Adipocyte (in vitro differentiated cells): Measurements from ENCODE around the gene SYPL1.

Experiments used
- DNase-seq: peaks from one replicate; pipeline ENCODE4 v3.0.0-alpha.2; 2015; ENCODE audit warnings: low read depth
- H3K27me3 ChIP-seq: replicated peaks from 2 replicates; pipeline ENCODE4 v1.7.0; 2013; ENCODE audit warnings: mild to moderate bottlenecking, low read length, moderate library complexity; ENCODE audit not compliant: control insufficient read depth, insufficient read depth
- H3K36me3 ChIP-seq: 2 replicates; pipeline ENCODE4 v1.7.0; 2013; ENCODE audit warnings: low read length, mild to moderate bottlenecking, moderate library complexity; ENCODE audit not compliant: control insufficient read depth, insufficient read depth, severe bottlenecking
- H3K4me1 ChIP-seq: 2 replicates; pipeline ENCODE4 v1.7.0; 2013; ENCODE audit warnings: mild to moderate bottlenecking, low read length, moderate library complexity; ENCODE audit not compliant: control insufficient read depth, insufficient read depth
- H3K4me3 ChIP-seq: 2 replicates; pipeline ENCODE4 v1.7.0; 2013; ENCODE audit warnings: mild to moderate bottlenecking, low read length, moderate library complexity
- H3K9ac ChIP-seq: 2 replicates; pipeline ENCODE4 v1.7.0; 2013; ENCODE audit warnings: mild to moderate bottlenecking, low read length, moderate library complexity
- H3K9me3 ChIP-seq: 2 replicates; pipeline ENCODE4 v1.7.0; 2013; ENCODE audit warnings: mild to moderate bottlenecking, low read length, moderate library complexity; ENCODE audit not compliant: control insufficient read depth

The SYPL1 gene

DNA sequence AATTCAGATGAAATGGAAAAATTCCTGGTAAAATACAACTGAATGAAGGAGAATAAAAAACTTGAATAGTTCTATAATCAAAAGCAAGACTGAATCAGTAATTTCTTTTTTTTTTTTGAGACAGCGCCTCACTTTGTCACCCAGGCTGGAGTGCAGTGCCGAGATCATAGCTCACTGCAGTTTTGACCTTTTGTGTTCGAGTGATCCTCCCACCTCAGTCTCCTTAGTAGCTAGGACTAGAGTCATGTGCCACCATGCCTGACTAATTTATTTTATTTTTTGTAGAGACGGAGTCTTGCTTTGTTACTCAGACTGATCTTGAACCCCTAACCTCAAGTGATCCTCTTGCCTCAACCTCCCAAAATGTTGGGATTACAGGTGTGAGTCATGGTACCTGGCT, 26.1 kb downstream of the SYPL1 start:
- Histone ChIP-seq H3K9ac (no peak overlapping the region), H3K36me3 (peaks cover 31% of the 10 kb centered on the region), H3K4me3 (no peak overlapping the region), H3K9me3 (no peaks in the 10 kb centered on the region), H3K27me3 (no peaks in the 10 kb centered on the region), H3K4me1 (no peaks in the 10 kb centered on the region)
- DNase-seq, result no peak

DNA sequence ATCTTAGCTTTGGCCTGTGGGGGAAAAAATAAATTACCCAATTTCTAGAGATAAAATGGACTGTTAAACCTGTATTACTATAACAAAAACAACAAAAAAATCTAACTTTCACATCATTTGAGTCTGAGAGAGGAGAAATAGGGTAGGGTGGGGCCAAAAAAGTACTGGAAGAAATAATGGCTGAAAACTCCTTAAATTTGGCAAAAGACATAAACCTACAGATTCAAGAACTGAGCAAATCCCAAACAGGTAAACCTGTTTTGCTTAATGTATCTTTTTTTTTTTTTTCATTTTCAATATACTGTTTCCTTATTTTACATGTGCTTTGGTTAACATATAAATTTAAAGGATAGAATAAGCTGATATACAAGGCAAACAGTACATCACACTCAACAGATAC, 27.1 kb downstream of the SYPL1 start:
- Histone ChIP-seq H3K4me3 (no peak overlapping the region), H3K9ac (no peak overlapping the region), H3K36me3 (peaks cover 20% of the 10 kb centered on the region)

DNA sequence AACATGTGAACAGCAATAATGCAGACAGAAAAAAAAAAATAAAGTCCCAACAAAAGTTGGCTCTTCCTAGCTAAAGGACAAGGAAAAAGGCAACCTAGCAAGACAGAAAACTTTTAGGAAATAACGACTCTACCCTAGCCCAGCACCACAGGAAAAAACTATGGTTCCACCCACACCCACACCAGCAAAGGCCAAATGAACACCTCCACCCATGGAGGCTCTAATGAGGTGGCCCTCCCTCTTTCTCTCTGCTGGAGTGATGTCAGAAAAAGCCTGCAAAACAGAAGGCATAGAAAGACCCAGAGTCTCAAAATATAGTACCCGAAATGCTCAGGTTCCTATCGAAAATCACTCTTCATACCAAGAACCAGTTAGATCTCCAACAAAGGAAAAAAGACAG, 28.4 kb downstream of the SYPL1 start:
- no peaks in the 10 kb centered on the region for H3K9me3 ChIP-seq
- H3K36me3 ChIP-seq, result peaks cover 7% of the 10 kb centered on the region
- H3K9ac ChIP-seq, result no peak overlapping the region
- DNase-seq, result no peak
- no peak overlapping the region for H3K4me3 ChIP-seq
- H3K4me1 ChIP-seq, result no peaks in the 10 kb centered on the region
- H3K27me3 ChIP-seq, result no peaks in the 10 kb centered on the region

More for the DNA sequence above, 27.1 kb downstream of the SYPL1 start:
- H3K9me3 ChIP-seq, result no peaks in the 10 kb centered on the region
- no peak for DNase-seq
- no peaks in the 10 kb centered on the region for H3K27me3 ChIP-seq
- no peaks in the 10 kb centered on the region for H3K4me1 ChIP-seq

DNA sequence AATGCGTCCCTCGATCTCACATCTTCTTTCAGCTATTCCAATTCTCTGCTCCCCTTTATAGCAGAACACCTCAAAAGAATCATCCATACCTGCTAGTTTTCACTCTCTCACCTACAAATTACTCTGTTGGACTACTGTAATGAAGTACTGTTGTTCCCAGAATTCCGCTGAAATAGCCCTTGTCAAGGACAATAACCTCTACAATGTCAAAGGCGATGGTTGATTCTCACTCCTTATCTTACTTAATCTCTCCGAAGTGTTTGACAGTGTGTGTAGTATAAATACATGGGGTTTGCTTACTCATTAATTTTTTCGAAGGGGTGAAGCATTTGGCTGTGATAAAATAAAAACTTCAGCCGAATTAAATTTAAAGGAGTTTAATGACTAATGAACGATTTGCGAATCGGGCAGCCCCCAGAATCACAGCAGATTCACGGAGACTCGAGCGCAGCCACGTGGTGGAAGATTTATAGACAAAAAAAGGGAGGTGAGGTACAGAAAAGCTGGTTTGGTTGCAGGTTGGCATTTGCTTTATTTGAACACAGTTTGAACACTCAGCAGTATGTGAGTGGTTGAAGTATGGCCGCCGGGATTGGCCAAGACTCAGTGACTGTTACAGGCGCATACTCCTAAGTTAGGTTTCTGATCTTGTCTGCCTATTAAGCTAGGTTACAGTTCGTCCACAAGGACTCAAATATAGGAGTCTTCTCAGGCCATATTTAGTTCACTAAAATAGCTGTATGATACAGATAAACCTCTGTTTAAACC, 29.8 kb downstream of the SYPL1 start:
- Histone ChIP-seq H3K9me3 (no peaks in the 10 kb centered on the region), H3K36me3 (no peaks in the 10 kb centered on the region), H3K9ac (no peak overlapping the region), H3K27me3 (no peaks in the 10 kb centered on the region), H3K4me3 (no peak overlapping the region), H3K4me1 (no peaks in the 10 kb centered on the region)
- no peak for DNase-seq

DNA sequence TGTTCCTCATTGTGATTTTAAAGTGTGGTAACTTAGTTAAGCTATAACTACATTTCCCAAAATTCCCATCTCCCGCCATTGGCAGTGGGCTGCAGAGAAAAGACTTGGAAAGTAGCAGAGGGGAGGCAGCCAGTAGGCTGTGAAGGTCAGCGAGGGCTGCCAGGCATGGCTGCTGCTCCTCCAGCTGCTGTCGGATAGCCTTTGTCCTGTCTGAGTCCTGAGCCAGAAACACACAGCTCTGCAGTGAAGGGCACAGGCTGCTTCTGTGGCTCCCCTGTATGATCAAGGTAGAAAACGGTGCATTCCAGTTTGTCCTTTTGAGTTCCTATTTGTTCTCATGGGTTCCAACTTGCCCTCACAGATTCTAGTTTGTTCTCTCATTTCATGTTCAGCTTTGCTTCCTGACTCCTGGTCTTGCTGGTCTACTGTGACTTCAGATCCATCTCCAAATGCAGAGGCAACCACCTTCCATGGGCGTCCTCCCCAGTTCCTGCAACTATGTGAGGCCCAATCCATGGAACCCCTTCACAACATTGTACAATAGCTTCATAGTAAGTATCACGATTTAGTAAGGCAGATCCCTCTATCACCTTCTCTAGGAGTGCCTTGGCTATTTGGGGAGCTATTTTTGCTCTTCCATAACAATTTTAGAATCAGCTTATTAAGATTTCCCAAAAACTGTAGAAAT, 31.7 kb downstream of the SYPL1 start:
- no peaks in the 10 kb centered on the region for H3K27me3 ChIP-seq
- no peak overlapping the region for H3K9ac ChIP-seq
- no peaks in the 10 kb centered on the region for H3K36me3 ChIP-seq
- peaks cover 4% of the 10 kb centered on the region for H3K4me1 ChIP-seq
- H3K9me3 ChIP-seq, result no peaks in the 10 kb centered on the region
- DNase-seq, result no peak
- no peak overlapping the region for H3K4me3 ChIP-seq

DNA sequence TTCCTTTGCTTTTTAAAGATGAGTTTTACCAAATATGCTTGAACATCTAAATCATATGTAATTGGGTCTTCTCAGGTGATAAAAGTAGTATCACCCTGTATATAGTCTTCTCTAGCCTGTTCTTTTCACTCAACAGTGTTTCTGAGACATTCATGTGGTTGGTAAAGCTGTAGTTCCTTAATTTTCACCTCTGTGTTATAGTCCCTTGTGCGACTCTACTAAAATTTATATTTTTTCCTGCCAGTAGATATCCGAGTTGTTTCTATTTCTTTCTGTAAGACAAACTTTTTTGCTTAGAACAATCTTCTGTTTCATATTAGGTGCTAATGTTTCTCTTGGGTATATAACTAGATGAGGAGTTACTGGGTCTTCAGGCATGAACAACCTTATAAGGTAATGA, 35.6 kb downstream of the SYPL1 start:
- Histone ChIP-seq H3K36me3 (no peaks in the 10 kb centered on the region), H3K9ac (no peak overlapping the region), H3K4me1 (peaks cover 4% of the 10 kb centered on the region), H3K4me3 (no peak overlapping the region), H3K27me3 (no peaks in the 10 kb centered on the region), H3K9me3 (no peaks in the 10 kb centered on the region)
- no peak for DNase-seq

DNA sequence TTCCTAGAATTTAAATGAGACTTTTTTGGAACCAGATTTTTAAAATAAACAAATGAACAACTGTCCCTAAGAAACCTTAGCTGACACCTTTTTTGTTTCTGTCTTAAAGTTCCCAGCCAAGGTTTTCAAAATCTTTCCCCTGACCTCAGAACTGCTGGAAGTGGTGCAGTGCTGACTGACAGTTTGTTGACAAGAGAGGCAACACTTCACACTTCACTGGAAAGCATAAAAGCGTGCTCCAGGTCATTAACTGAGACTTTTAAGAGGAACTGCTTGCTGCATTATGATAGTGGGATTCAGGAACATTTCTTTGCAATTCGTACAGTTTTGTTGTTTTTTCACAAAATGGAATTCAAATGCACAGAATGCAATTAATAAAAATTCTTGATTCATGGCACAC, 36.2 kb downstream of the SYPL1 start:
- H3K4me3 ChIP-seq, result no peak overlapping the region
- DNase-seq, result no peak
- H3K27me3 ChIP-seq, result no peaks in the 10 kb centered on the region

DNA sequence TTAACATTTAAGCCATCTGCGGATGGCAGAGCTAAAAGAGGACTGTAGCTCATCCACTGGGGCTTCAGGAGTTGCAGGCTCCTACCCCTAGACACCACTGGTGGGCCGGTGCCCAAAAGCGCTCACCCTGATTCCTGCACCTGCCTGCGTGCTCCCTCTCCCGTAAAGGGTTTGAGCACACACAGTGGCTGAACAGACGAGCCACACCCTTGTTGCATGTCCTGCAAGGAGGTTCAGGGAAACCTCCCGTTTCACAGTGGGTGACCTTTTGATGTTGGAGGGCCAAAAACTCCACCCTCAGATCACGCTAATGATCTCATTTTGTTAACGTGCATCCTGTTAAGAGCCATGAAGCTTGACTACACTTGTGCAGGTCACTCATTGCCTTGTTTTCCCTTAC, 37.9 kb downstream of the SYPL1 start:
- Histone ChIP-seq H3K4me1 (peaks cover 7% of the 10 kb centered on the region), H3K36me3 (no peaks in the 10 kb centered on the region), H3K4me3 (no peak overlapping the region), H3K27me3 (no peaks in the 10 kb centered on the region), H3K9ac (no peak overlapping the region), H3K9me3 (no peaks in the 10 kb centered on the region)
- DNase-seq, result no peak

More for the DNA sequence above, 36.2 kb downstream of the SYPL1 start:
- H3K4me1 ChIP-seq, result peaks cover 4% of the 10 kb centered on the region
- no peaks in the 10 kb centered on the region for H3K9me3 ChIP-seq
- H3K9ac ChIP-seq, result no peak overlapping the region
- no peaks in the 10 kb centered on the region for H3K36me3 ChIP-seq

DNA sequence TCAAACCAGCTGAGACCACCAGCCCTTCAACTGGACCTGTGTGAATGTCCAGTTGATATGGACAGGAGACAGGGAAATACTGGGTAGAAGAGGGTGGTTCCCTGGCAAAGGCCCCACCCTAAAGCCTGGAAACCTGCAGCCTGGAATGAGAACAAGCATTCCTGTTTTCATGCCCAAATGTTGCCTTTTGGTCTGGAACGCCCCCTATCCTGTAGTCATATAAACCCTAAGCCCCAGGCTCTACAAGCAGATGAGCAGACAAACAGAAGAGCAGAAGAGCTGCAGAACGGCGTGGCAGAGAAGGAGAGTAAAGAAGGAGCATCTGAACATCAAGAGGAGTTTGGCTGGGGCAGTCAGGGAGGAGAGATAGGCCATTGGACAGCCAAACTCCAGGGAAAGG, 38.4 kb downstream of the SYPL1 start:
- no peak for DNase-seq
- H3K4me3 ChIP-seq, result no peak overlapping the region
- no peaks in the 10 kb centered on the region for H3K36me3 ChIP-seq
- no peaks in the 10 kb centered on the region for H3K9me3 ChIP-seq
- H3K9ac ChIP-seq, result no peak overlapping the region
- H3K27me3 ChIP-seq, result no peaks in the 10 kb centered on the region
- H3K4me1 ChIP-seq, result peaks cover 12% of the 10 kb centered on the region

DNA sequence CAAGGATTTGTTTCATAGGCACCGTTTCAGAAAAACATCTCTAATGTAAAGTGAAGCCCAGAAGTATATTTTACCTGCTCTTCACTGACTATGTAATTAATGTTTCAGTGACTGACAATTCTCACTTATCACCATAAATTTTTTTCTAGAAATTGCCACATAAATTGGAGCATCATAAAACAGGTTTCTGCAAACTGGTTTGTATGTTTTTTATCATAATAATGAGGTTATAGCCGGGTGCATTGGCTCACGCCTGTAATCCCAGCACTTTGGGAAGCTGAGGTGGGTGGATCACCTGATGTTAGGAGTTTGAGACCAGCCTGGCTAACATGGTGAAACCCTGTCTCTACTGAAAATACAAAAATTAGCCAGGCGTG, 39.4 kb downstream of the SYPL1 start:
- DNase-seq, result no peak

DNA sequence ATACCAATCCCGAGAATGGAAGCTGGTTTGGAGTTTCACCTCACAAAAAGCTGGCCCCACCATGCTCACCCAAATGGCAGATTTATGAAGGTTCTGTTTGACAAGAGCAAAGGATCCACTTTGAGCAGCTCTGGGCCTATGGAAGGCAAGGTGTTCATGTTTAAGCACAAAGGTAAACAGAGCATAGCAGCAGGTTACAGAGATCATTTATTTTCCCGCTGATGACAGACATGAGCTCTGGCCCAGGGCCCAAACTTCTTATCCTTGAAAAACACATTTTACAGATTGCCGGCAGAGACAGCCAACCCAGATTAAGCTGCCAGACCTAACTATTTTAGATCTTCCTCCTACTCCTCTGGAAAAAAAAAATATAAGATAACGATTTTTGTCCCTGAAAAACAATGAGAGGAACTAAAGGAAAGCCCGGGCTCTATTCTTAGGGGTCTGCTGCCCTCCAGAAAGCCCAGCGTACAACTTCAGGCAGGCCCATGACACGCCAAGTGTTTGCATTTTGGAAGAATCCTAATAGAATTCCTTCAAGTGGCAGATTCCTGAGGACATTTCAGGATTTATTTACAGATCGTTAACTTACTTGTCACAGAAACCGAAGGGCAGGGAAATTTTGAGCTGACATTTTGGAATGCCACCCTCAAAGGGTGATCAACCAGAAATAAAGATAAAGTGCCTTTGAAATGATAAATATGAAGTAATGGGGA, 40.0 kb downstream of the SYPL1 start:
- H3K27me3 ChIP-seq, result no peaks in the 10 kb centered on the region
- no peak for DNase-seq

More for the DNA sequence above, 39.4 kb downstream of the SYPL1 start:
- no peak overlapping the region for H3K9ac ChIP-seq
- no peaks in the 10 kb centered on the region for H3K27me3 ChIP-seq
- H3K9me3 ChIP-seq, result no peaks in the 10 kb centered on the region
- H3K4me1 ChIP-seq, result peaks cover 20% of the 10 kb centered on the region
- no peak overlapping the region for H3K4me3 ChIP-seq
- H3K36me3 ChIP-seq, result no peaks in the 10 kb centered on the region

More for the DNA sequence above, 40.0 kb downstream of the SYPL1 start:
- no peak overlapping the region for H3K9ac ChIP-seq
- H3K36me3 ChIP-seq, result no peaks in the 10 kb centered on the region
- no peaks in the 10 kb centered on the region for H3K9me3 ChIP-seq
- peaks cover 20% of the 10 kb centered on the region for H3K4me1 ChIP-seq
- H3K4me3 ChIP-seq, result no peak overlapping the region
